Ascending aorta (tissue), 2 donors: ENCODE measurements around the gene EPB41L5. TPM values are rescaled to one million over a fixed set of nuclear protein-coding genes. Genes with fewer than 3 reads are reported as not detected.

Experiments
- DNase-seq, 2 donors: peaks; one replicate each; pipeline ENCODE4 v3.0.0-alpha.2; 2019; ENCODE audit warnings: low spot score in 2 of 2
- H3K27ac ChIP-seq, 2 donors: fragments of 200-600 bp; sonication (generic); one replicate each; pipeline ENCODE4 v1.5.1; 2016 to 2017; ENCODE audit warnings: mild to moderate bottlenecking in 1 of 2
- H3K27me3 ChIP-seq: fragments of 200-600 bp; sonication (generic); one replicate; pipeline ENCODE4 v1.5.1; 2017
- H3K36me3 ChIP-seq, 2 donors: fragments of 200-600 bp; sonication (generic); one replicate each; pipeline ENCODE4 v1.5.1; 2016
- H3K4me1 ChIP-seq, 2 donors: fragments of 200-600 bp; sonication (generic); one replicate each; pipeline ENCODE4 v1.5.1; 2016 to 2017; ENCODE audit warnings: mild to moderate bottlenecking in 1 of 2
- H3K4me3 ChIP-seq, 2 donors: fragments of 200-600 bp; sonication (generic); one replicate each; pipeline ENCODE4 v1.5.1; 2016 to 2017; ENCODE audit warnings: mild to moderate bottlenecking in 1 of 2
- H3K9me3 ChIP-seq, 2 donors: fragments of 200-600 bp; sonication (generic); one replicate each; pipeline ENCODE4 v1.5.1; 2016
- CTCF ChIP-seq, 3 experiments: fragments of 200-600 bp in 2 of 3; fragments of 450-650 bp in 1 of 3; sonication (generic) in 2 of 3; IDR thresholded peaks; one replicate each; pipeline ENCODE4 v1.5.1; 2016 to 2019; ENCODE audit warnings: antibody characterized with exemption in 3 of 3, mild to moderate bottlenecking in 1 of 3, moderate library complexity in 1 of 3
- intact Hi-C: fragments of 100-400 bp; cut with DNase I; formaldehyde crosslinking; loops from one replicate; pipeline ENCODE4 v1.15.1; 2023
- total RNA-seq: library from RNA; depleted of rRNA; stranded (reverse); fragments of >200 nt; gene quantifications from one replicate; pipeline ENCODE4 v1.1.0, GENCODE V29; 2016

The EPB41L5 gene
- total RNA-seq, 1 donor from 2014 or later: 11.7 TPM

GRCh38 chr2:120013597-120014223 is 833 bp downstream of the EPB41L5 start:
- intact Hi-C loops: loop anchor here (2.0 to 10.0 kb wide), 4 partner anchors 211 to 647 kb away; partner anchors contain the start of genes C2orf76, DBI, PTPN4 and RALB
- peak overlapping the region; percentile 79 to 97 for H3K4me3 ChIP-seq
- no peaks in the 10 kb centered on the region for H3K4me1 ChIP-seq
- H3K27ac ChIP-seq: peak overlapping the region; percentile 88 to 91
- no peaks in the 10 kb centered on the region for H3K36me3 ChIP-seq
- no peak for TF ChIP-seq CTCF (IDR thresholded peaks at IDR 0.05)
- H3K27me3 ChIP-seq: no peaks in the 10 kb centered on the region
- DNase-seq: no peak
- H3K9me3 ChIP-seq: no peaks in the 10 kb centered on the region

- Histone ChIP-seq H3K4me1 (no peaks in the 10 kb centered on the region), H3K27me3 (no peaks in the 10 kb centered on the region), H3K4me3 (peak overlapping the region; percentile 79 to 97), H3K36me3 (no peaks in the 10 kb centered on the region), H3K27ac (no peak overlapping the region), H3K9me3 (no peaks in the 10 kb centered on the region)
- DNase-seq: no peak
- TF ChIP-seq CTCF (IDR thresholded peaks at IDR 0.05): no peak
- intact Hi-C loops: loop anchor here (5.0 to 10.0 kb wide), 2 partner anchors 210 to 238 kb away; partner anchors contain the start of genes RALB and TMEM185B
These were observed 1.5 kb downstream of the EPB41L5 start for GRCh38 chr2:120014226-120014980.

GRCh38 chr2:120016800-120017199 is 3.9 kb downstream of the EPB41L5 start:
- Histone ChIP-seq H3K9me3 (no peaks in the 10 kb centered on the region), H3K27me3 (no peaks in the 10 kb centered on the region), H3K4me3 (no peak overlapping the region), H3K4me1 (no peaks in the 10 kb centered on the region), H3K36me3 (no peaks in the 10 kb centered on the region), H3K27ac (no peak overlapping the region)
- intact Hi-C loops: loop anchor here (10.0 kb wide), 1 partner anchor 208 kb away; the partner anchor contains the start of gene TMEM185B
- TF ChIP-seq CTCF (IDR thresholded peaks at IDR 0.05): no peak
- DNase-seq: no peak

GRCh38 chr2:120017201-120017600 is 4.3 kb downstream of the EPB41L5 start:
- DNase-seq: no peak
- Histone ChIP-seq H3K27ac (no peak overlapping the region), H3K36me3 (no peaks in the 10 kb centered on the region), H3K4me3 (no peak overlapping the region), H3K4me1 (no peaks in the 10 kb centered on the region), H3K27me3 (no peaks in the 10 kb centered on the region), H3K9me3 (no peaks in the 10 kb centered on the region)
- no peak for TF ChIP-seq CTCF (IDR thresholded peaks at IDR 0.05)
- intact Hi-C loops: loop anchor here (10.0 kb wide), 1 partner anchor 208 kb away; the partner anchor contains the start of gene TMEM185B

GRCh38 chr2:120018549-120018948 is 5.7 kb downstream of the EPB41L5 start:
- Histone ChIP-seq H3K4me3 (no peak overlapping the region), H3K4me1 (no peaks in the 10 kb centered on the region), H3K36me3 (no peaks in the 10 kb centered on the region), H3K27me3 (no peaks in the 10 kb centered on the region), H3K9me3 (peaks cover 0 to 5% of the 10 kb centered on the region in 2 donors), H3K27ac (no peak overlapping the region)
- intact Hi-C loops: loop anchor here (10.0 kb wide), 1 partner anchor 206 kb away; the partner anchor contains the start of gene TMEM185B
- DNase-seq: no peak
- no peak for TF ChIP-seq CTCF (IDR thresholded peaks at IDR 0.05)
